Spleen (tissue), 7 donors: ENCODE results near the gene NARS2.

ENCODE experiments used
- POLR2A ChIP-seq, 3 donors: fragments of 450-650 bp; IDR thresholded peaks; one replicate each; pipeline ENCODE4 v1.5.1; 2017; ENCODE audit warnings: antibody characterized with exemption in 3 of 3, mild to moderate bottlenecking in 1 of 3
- POLR2AphosphoS5 ChIP-seq, 3 donors: sonication (generic); formaldehyde crosslinking; IDR thresholded peaks; one replicate each; pipeline ENCODE4 v1.5.1; 2017; ENCODE audit warnings: antibody characterized with exemption in 3 of 3
- TF ChIP-seq, protein P1 (sequence below), 11 experiments: fragments of 200-600 bp in 7 of 11; fragments of 450-650 bp in 4 of 11; sonication (generic) in 4 of 11; IDR thresholded peaks in 8 of 11; conservative IDR thresholded peaks in 3 of 11; 1 replicate in 7 of 11; 2 replicates in 4 of 11; pipeline versions ENCODE4 v1.4.0 to v1.8.0; 2016 to 2021; ENCODE audit warnings: antibody characterized with exemption in 11 of 11, inconsistent platforms in 4 of 11, mild to moderate bottlenecking in 1 of 11
- donor health status: DM: no; HTN: no; CAD: no; lungs with moderate emphysema.
- donor health status: DM: no; HTN: no; CAD: no.
- donor health status: DM: no; HTN: no; CAD: no.

GRCh38 chr11:78432956-78433355, 141.7 kb downstream of the NARS2 start:
- TF ChIP-seq POLR2AphosphoS5 (IDR thresholded peaks at IDR 0.05) (no peak), POLR2A (IDR thresholded peaks at IDR 0.05) (no peak)
- TF ChIP-seq, protein P1, sequence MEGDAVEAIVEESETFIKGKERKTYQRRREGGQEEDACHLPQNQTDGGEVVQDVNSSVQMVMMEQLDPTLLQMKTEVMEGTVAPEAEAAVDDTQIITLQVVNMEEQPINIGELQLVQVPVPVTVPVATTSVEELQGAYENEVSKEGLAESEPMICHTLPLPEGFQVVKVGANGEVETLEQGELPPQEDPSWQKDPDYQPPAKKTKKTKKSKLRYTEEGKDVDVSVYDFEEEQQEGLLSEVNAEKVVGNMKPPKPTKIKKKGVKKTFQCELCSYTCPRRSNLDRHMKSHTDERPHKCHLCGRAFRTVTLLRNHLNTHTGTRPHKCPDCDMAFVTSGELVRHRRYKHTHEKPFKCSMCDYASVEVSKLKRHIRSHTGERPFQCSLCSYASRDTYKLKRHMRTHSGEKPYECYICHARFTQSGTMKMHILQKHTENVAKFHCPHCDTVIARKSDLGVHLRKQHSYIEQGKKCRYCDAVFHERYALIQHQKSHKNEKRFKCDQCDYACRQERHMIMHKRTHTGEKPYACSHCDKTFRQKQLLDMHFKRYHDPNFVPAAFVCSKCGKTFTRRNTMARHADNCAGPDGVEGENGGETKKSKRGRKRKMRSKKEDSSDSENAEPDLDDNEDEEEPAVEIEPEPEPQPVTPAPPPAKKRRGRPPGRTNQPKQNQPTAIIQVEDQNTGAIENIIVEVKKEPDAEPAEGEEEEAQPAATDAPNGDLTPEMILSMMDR (IDR thresholded peaks at IDR 0.05 in 8 of 11, conservative IDR thresholded peaks at IDR 0.05 in 3 of 11): no peak
